ENCODE results near the gene PRUNE1.

The PRUNE1 gene

GRCh38 chr1:151008244-151009205 lies at the start of gene PRUNE1:
TSS of gene PRUNE1 (plus strand) at chr1:151008449. CDS start at chr1:151008633, 184 bp downstream.
- Histone ChIP-seq H3K4me3 (ENCODE audit: insufficient read depth, low read length, poor library complexity, severe bottlenecking) (peak within 1 kb of the TSS; percentile 87), H4K20me1 (ENCODE audit: low read depth, low read length) (no peaks in the 10 kb centered on the region), H3K9me3 (ENCODE audit: insufficient read depth, low read length) (no peaks in the 10 kb centered on the region), H3K79me2 (ENCODE audit: insufficient read depth, low read length) (peaks cover 12% of the 10 kb centered on the region; the same call in 1 of the 2 replicates), H3K9me2 (replicated peaks; ENCODE audit: insufficient read depth, low read length) (no peaks in the 10 kb centered on the region), H3K9ac (ENCODE audit: low read length) (peak within 1 kb of the TSS; percentile 83), H3K27ac (ENCODE audit: low read depth, low read length) (peak within 1 kb of the TSS; percentile 51), H3K36me3 (ENCODE audit: low read length) (no peaks in the 10 kb centered on the region), H3F3A (ENCODE audit: insufficient read depth) (peaks cover 8% of the 10 kb centered on the region; the same call in 1 of the 2 replicates), H3K27me3 (ENCODE audit: low read length) (no peaks in the 10 kb centered on the region), H2AFZ (ENCODE audit: low read depth, low read length, severe bottlenecking) (peak within 1 kb of the TSS; percentile 85), H3K4me2 (ENCODE audit: low read depth, low read length, poor library complexity, severe bottlenecking) (peak within 1 kb of the TSS; percentile 75)
- no peak for TF ChIP-seq EZH2phosphoT487 (conservative IDR thresholded peaks at IDR 0.05; ENCODE audit: low read length)
- no peak for TF ChIP-seq CTCF (IDR thresholded peaks at IDR 0.05; ENCODE audit: insufficient read depth, low read length, poor library complexity, severe bottlenecking)

- H3K27ac ChIP-seq (ENCODE audit: low read depth, low read length) = no peak overlapping the region
- peaks cover 11% of the 10 kb centered on the region; the same call in 1 of the 2 replicates for H3K36me3 ChIP-seq (ENCODE audit: low read length)
- no peak overlapping the region for H3K4me3 ChIP-seq (ENCODE audit: insufficient read depth, low read length, poor library complexity, severe bottlenecking)
- TF ChIP-seq CTCF (IDR thresholded peaks at IDR 0.05; ENCODE audit: insufficient read depth, low read length, poor library complexity, severe bottlenecking) (no peak), EZH2phosphoT487 (conservative IDR thresholded peaks at IDR 0.05; ENCODE audit: low read length) (no peak)
- no peaks in the 10 kb centered on the region for H4K20me1 ChIP-seq (ENCODE audit: low read depth, low read length)
- H3K79me2 ChIP-seq (ENCODE audit: insufficient read depth, low read length) = no peaks in the 10 kb centered on the region
- H3K27me3 ChIP-seq (ENCODE audit: low read length) = no peaks in the 10 kb centered on the region
- no peak overlapping the region for H3K9ac ChIP-seq (ENCODE audit: low read length)
- H3K9me3 ChIP-seq (ENCODE audit: insufficient read depth, low read length) = no peaks in the 10 kb centered on the region
- no peaks in the 10 kb centered on the region; the same call in 1 of the 2 replicates for H3F3A ChIP-seq (ENCODE audit: insufficient read depth)
- H3K9me2 ChIP-seq (replicated peaks; ENCODE audit: insufficient read depth, low read length) = no peaks in the 10 kb centered on the region
- H2AFZ ChIP-seq (ENCODE audit: low read depth, low read length, severe bottlenecking) = no peak overlapping the region
- no peak overlapping the region for H3K4me2 ChIP-seq (ENCODE audit: low read depth, low read length, poor library complexity, severe bottlenecking)
Measured at GRCh38 chr1:150960646-150961045, 47.6 kb upstream of the PRUNE1 start.

- TF ChIP-seq EZH2phosphoT487 (conservative IDR thresholded peaks at IDR 0.05; ENCODE audit: low read length) = no peak
- TF ChIP-seq CTCF (IDR thresholded peaks at IDR 0.05; ENCODE audit: insufficient read depth, low read length, poor library complexity, severe bottlenecking) = no peak
- no peak overlapping the region for H3K4me3 ChIP-seq (ENCODE audit: insufficient read depth, low read length, poor library complexity, severe bottlenecking)
- no peaks in the 10 kb centered on the region for H3K79me2 ChIP-seq (ENCODE audit: insufficient read depth, low read length)
- H3K27me3 ChIP-seq (ENCODE audit: low read length) = no peaks in the 10 kb centered on the region
- no peaks in the 10 kb centered on the region for H4K20me1 ChIP-seq (ENCODE audit: low read depth, low read length)
- H3K9me2 ChIP-seq (replicated peaks; ENCODE audit: insufficient read depth, low read length) = no peaks in the 10 kb centered on the region
- no peak overlapping the region for H3K4me2 ChIP-seq (ENCODE audit: low read depth, low read length, poor library complexity, severe bottlenecking)
- H3K27ac ChIP-seq (ENCODE audit: low read depth, low read length) = no peak overlapping the region
- no peaks in the 10 kb centered on the region for H3K9me3 ChIP-seq (ENCODE audit: insufficient read depth, low read length)
- no peak overlapping the region for H2AFZ ChIP-seq (ENCODE audit: low read depth, low read length, severe bottlenecking)
- H3K36me3 ChIP-seq (ENCODE audit: low read length) = peaks cover 12% of the 10 kb centered on the region; the same call in 1 of the 2 replicates
- H3K9ac ChIP-seq (ENCODE audit: low read length) = no peak overlapping the region
- no peaks in the 10 kb centered on the region; the same call in 1 of the 2 replicates for H3F3A ChIP-seq (ENCODE audit: insufficient read depth)
Measured at GRCh38 chr1:150961756-150962155, 46.5 kb upstream of the PRUNE1 start.

Measured in SU-DHL-6 (cell line).